Measurements from ENCODE around the gene EVI5L.
"Not testable (repeated sequence)": the region's sequence is repeated elsewhere in the genome, so short reads cannot be mapped to it uniquely, and the experiment has no call there.

GRCh38 chr19:7792701-7793100 is 37.3 kb upstream of the EVI5L start:
- not testable (repeated sequence) for TF ChIP-seq POLR2A (IDR thresholded peaks at IDR 0.05)
- TF ChIP-seq, protein P1, sequence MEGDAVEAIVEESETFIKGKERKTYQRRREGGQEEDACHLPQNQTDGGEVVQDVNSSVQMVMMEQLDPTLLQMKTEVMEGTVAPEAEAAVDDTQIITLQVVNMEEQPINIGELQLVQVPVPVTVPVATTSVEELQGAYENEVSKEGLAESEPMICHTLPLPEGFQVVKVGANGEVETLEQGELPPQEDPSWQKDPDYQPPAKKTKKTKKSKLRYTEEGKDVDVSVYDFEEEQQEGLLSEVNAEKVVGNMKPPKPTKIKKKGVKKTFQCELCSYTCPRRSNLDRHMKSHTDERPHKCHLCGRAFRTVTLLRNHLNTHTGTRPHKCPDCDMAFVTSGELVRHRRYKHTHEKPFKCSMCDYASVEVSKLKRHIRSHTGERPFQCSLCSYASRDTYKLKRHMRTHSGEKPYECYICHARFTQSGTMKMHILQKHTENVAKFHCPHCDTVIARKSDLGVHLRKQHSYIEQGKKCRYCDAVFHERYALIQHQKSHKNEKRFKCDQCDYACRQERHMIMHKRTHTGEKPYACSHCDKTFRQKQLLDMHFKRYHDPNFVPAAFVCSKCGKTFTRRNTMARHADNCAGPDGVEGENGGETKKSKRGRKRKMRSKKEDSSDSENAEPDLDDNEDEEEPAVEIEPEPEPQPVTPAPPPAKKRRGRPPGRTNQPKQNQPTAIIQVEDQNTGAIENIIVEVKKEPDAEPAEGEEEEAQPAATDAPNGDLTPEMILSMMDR (IDR thresholded peaks at IDR 0.05), result not testable (repeated sequence)
